A549 (cell line): ENCODE measurements around the gene SSBP3.

ENCODE experiments used
- CTCF ChIP-seq: fragments of >200 bp; sonication (Bioruptor Twin); formaldehyde crosslinking; IDR thresholded peaks from 3 replicates; pipeline ENCODE4 v1.5.1; 2016
- EP300 ChIP-seq, 2 experiments: fragments of >200 bp; sonication (Bioruptor Twin); formaldehyde crosslinking; IDR thresholded peaks; 2 replicates in 1 of 2; 3 replicates in 1 of 2; pipeline ENCODE4 v1.6.1; 2016 to 2017
- HDAC2 ChIP-seq: fragments of 200-600 bp; sonication (generic); IDR thresholded peaks from 2 replicates; pipeline ENCODE4 v1.6.1; 2016
- MAFK ChIP-seq: fragments of 450-650 bp; IDR thresholded peaks from 2 replicates; pipeline ENCODE4 v1.6.1; 2014; ENCODE audit not compliant: partially characterized antibody
- MAX ChIP-seq: IDR thresholded peaks from 2 replicates; pipeline ENCODE4 v1.6.1; 2012
- REST ChIP-seq: fragments of 200-600 bp; sonication (generic); IDR thresholded peaks from 2 replicates; pipeline ENCODE4 v1.6.1; 2016; ENCODE audit warnings: antibody characterized with exemption, mild to moderate bottlenecking, moderate library complexity

- TF ChIP-seq EP300 (IDR thresholded peaks at IDR 0.05) (no peak), MAFK (no peak), CTCF (no peak), REST (no peak), MAX (no peak), HDAC2 (no peak)
These were observed 198.9 kb downstream of the SSBP3 start for GRCh38 chr1:54207287-54207686.
